C4-2B (cell line): ENCODE data around the gene DLX2.

Experiments used
- CTCF ChIP-seq: fragments of 450-650 bp; conservative IDR thresholded peaks from 2 replicates; pipeline ENCODE4 v1.5.1; 2017; ENCODE audit warnings: mild to moderate bottlenecking
- ZFX ChIP-seq: fragments of 450-650 bp; IDR thresholded peaks from 2 replicates; pipeline ENCODE4 v1.6.1; 2017

GRCh38 chr2:172093416-172094293 is 9.0 kb downstream of the DLX2 start:
- TF ChIP-seq CTCF = no peak
- no peak for TF ChIP-seq ZFX
